HG03520 (cell line): Measurements from ENCODE around the gene LRRTM4.
"Not testable (repeated sequence)": the region's sequence is repeated elsewhere in the genome, so short reads cannot be mapped to it uniquely, and the experiment has no call there.

Experiments
- ATAC-seq: cut with Tn5 transposase; IDR thresholded peaks from one replicate; pipeline ENCODE4 v1.9.1; 2021; ENCODE audit warnings: mild to moderate bottlenecking, moderate library complexity; ENCODE audit not compliant: unreplicated experiment

The LRRTM4 gene

DNA sequence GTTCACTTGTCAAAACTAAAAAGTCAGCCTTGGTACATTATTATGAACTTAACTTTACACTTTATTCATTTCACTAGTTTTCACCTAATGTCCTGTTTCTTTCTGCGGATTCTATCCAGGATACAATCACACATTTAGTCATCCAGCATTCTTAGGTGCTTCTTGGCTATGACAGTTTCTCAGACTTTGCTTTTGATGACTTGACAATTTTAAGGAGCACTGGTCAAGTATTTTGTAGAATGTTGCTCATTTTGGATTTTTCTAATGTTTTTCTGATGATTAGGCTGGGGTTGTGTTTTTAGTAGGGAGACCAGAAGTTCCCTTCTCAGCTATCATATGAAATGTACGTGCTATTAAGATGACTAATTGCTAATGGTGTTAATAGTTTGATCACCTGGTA is 601.2 kb downstream of the LRRTM4 start:
- no peak for ATAC-seq

DNA sequence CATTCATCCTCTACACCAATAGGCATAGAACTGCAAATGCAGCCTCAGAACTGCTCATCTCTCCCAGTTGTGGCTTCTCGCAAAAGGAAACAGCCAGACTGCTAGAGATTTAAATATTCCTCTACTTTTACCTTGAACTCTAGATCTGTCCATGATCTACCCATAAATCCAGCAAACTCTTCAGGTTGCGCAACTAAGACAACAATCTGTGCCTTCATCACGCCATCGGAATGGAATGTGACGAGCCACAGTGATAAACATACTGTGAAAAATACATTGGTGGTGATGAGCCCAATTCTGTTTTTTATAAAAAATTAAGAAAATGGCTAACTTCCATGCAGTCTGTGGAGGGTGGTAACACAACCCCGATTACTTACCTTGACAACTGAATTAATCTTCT is 626.7 kb downstream of the LRRTM4 start:
- no peak for ATAC-seq

DNA sequence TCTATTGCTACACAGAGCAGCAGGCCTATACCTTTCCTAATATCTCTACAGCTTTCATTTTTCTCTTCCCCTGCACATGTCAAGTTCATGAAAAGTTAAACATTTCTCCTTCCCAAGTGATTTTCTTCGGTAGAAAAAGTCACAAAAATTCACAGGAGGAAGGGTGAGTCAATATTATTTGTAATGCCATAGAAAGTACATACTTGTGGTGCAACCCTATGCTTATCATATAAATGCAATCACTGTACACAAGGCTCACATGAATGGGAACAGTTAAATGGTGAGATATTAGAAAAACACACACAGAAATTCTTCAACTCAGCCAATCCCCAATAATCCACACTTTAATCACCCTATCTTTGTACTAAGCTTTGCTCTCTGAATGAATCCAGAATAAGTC is 651.6 kb downstream of the LRRTM4 start:
- no peak for ATAC-seq

DNA sequence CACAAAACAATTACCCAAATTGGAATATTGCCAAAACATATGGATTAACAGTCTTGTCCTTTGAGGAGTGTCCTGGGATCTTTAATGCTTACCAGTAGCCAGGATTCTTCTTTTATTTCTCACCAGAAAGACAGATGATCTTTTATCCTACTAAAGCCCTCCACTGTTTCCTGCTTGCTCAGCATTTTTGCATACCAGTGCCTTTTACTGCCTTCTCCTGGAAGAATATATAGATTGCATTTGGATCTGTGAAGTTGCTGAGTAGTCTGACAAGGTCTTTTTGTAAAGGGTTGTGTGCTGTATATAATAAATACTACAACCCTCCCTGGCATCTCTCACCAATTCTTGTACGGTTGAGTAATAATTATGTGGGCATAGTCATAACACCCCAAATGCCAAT is 652.2 kb downstream of the LRRTM4 start:
- no peak for ATAC-seq

DNA sequence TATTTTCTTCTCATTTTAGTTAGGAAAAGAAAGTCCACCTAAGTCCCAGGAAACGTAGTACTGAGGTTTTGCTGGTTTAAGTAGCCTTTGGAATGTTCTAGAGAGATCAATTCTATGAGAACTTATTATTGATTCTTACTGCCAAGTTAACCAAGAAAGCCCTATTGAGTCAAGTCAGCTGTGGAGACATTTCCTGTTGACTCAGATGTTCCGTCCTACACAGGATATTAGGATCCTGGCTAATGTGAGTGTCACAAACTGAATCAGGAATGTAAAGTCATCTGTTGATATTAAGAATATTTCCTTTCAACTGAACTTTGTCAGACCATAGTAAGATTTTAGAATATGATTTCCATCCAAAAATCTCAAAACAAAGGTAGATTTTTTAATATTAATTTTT is 654.3 kb downstream of the LRRTM4 start:
- ATAC-seq, result no peak

DNA sequence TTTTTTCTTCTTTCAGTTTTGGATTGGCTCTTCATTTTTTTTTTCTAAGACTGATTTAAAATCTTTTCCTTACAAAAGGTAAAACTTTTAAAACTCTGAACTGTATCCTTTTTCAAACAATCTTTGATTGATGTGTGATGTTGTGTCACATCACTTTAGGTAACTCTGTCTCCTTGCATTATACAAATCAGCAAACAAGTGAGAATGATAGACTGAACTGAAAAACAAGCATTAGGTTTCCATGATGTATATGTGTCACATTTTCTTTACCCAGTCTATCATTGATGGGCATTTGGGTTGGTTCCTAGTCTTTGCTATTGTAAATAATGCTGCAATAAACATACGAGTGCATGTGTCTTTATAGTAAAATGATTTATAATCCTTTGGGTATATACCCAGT is 655.7 kb downstream of the LRRTM4 start:
- no peak for ATAC-seq

DNA sequence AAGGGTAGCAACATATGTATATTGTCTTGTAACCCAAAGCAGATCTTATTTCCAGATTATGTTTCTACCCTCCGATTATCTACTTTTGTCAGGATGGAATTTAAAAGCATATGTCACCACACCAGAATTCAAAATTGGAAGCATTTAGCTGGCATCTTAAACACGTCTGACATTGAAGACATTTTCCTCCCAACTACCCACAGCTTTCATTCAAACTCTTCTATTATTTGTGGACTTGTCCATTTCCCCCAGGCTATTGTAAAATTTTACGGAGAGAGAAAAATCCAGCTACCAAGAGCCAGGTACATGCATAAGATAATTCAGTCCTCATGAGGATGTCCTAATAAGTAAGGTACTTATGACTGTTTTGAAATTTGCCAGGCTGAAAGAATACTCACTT is 659.3 kb downstream of the LRRTM4 start:
- no peak for ATAC-seq

DNA sequence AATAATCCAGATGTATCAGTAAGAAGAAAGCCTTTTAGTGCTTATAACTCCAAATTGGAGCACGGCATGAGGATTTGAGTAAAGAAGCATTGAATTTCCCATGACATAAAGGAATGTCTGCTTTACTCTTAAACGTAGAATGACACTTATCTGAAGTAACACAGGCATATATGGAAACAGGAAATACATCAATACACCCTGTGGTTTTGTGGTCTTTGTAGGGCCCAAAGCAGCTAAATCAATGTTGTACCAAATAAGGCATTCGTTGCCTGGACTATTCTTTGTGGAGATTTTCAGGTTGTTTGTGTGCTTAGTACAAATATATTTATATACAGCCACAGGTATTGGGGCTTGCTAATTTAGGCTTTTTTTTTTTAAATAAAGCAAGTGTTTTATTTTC is 660.5 kb downstream of the LRRTM4 start:
- no peak for ATAC-seq

DNA sequence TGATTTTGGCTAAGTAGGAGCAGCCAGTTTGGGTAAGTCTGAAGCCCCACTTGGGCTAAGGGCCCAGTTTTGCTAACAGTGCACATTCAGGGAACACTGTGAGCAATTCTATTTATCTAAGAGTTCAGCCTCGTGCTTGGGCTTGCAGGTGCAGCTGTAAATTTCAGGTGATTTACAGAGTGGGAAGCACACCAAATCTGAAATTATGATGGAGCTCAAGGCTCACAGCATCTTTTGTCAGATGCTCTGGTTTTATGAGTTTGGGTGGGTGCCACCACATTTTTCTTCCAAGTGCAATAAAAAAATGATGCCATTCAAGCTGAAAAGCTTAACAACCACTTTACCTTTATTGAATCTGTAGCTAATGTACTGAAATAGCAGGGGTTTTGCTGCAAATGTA is 671.2 kb downstream of the LRRTM4 start:
- ATAC-seq, result no peak

DNA sequence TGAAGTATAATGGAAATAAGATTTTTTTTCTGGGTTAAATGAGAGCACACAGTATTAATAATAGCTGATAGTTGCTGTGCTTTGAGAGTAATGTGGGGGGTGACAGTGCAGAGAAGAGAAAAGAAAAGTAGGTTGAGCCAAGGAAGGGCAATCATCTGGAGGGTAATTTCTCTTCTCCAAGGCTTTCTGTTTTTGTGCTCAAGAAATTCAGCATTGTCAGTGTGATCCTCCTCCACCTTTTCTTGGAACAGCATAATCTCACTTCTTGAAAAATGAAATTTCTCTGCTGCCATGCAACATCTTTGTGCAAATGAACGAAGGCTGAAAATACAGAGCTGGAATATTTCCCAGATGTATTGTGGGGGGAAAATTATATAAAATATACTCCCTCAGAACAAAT is 673.1 kb downstream of the LRRTM4 start:
- no peak for ATAC-seq

DNA sequence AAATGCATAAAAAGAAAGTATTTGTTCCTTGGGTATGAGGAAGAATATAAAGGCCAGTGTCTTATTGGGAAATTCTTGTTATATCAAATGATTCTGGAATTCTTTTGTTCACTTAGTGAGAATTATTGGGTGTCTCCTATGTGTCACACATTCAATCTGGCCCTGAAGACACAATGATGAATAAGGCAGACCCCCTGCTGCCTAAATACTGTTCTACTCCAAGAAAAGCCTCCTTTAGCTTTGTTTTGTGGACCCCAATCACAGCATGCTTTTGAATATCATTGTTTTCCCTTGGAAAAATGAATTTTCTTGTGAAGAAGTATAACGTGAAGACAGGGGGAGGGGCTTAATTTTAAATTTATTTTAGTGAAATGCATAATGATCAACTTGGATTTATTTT is 682.4 kb downstream of the LRRTM4 start:
- no peak for ATAC-seq

DNA sequence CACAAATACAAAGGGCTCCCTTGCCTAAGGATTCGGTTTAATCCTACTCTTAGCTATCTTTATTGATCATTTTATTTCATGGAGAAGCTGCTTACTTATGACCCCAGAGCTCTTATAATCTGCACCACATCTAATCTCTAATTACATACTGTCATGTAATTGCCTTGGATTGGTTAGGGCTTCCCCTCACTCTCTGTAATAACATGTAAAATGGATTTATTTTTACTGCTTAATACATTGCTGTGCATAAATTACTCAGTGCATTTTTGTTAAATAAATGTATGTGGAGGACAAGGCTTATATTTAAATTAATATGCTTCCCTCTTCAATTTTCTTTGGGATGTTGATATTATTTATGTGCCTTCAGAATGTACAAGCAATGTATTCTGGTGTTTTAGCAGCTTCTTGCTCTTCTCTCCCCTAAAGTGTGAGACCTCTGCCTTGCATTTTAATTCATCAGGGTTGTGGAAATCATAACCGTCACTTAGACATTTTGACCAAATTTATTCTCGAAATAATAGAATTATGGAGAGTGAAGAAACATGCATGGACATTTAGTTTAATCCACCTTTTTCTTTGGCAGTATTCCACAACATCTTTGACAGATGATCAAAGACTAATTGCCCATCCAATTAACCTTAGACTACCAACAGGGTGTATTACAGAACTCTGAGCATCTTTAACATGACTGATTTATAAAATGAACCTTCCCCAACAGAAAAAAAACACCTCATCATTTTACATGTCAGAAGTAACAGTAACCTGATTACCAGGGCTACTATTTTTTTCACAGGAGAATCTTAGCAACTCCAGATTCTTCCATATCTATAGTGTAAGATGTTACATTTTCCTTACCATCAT is 692.6 kb downstream of the LRRTM4 start:
- ATAC-seq, result no peak

DNA sequence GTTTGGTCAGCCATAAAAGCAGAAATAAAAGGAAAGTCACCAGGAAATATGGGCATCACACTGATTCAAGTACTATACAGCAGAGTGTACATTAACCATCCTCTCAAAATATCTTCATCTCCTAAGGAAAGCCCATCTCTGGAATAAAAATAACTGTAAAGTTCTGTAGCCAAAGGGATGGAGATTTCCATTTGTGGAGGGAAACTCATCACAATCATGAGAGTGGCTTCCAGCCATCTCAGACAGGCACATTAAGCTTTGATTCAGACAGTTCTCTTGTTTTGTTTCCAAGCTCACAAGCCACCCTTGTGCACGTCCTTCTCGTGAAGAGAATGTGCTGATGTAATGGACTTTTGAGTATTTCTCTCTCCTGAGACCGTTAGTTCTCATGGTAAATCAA is 695.5 kb downstream of the LRRTM4 start:
- ATAC-seq, result no peak

DNA sequence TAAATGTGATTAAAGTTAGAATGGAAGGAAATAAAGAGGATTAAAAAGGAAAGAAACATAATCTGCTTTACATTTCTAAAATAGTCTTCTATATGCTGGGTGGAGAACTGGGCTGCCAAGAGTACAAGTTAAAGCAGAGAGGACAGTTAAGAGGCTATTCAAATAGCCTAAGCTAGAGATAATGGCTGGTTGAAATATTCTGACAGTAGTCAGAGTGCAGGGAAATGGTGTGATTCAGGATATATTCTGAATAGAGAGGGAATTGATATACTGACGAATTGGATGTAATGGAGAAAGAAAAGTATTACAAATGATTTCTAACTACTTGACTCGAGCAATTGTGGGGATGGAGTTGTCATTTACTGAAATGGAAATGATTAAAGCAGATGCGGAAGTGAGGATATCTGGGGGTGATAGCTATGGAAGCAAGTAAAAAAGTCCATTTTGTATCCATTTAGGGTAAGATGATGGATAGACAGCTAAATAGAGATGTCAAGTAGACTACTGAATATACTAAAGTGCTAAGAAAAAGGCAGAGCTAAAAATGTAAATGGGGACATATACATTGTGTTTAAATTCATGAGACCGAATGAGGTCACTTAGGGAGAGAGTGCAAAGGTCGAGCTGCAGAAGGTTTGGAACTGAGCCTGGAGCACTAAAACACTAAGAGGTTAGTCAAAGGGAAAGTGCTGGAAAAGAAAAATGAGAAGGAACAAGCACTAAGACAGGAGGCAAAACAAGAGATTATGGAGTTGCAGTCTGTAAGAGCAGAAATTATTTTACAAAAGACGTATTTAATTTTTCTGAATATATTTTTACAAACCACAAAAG is 696.8 kb downstream of the LRRTM4 start:
- no peak for ATAC-seq

DNA sequence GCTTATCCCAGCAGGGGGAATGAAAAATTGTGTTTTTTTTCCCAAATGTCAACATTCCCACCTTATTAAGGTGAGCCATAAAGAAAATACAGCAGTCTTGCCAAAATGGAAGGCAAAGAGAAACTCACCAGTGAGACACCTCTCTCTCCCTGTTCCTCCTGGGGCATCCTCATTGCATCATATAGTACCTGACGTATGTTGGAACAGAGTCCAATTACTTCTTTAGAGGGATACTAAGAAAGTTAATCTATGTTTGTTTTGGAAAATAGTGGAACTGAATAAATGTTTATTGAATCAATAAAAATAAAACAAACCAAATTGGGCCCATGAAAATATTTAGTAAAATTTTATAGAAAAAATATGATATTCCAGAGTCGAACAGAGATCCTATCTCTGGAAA is 700.4 kb downstream of the LRRTM4 start:
- ATAC-seq, result no peak

DNA sequence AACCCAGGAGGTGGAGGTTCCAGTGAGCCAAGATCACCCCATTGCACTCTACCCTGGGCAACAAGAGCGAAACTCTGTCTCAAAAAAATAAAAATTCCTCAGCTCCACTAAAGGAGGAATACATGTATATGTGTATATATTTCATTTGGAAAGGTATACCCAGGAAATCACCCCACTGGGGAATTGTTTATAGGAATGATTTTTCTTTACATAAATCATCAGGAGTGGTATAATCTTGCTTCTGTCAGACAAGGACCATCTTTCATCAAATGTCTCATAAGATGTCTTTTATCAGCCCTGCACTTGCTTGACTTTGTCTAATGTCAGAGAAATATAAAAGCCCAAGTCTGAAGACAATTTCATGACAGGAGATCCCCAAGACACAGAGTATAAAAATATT is 709.1 kb downstream of the LRRTM4 start:
- no peak for ATAC-seq

DNA sequence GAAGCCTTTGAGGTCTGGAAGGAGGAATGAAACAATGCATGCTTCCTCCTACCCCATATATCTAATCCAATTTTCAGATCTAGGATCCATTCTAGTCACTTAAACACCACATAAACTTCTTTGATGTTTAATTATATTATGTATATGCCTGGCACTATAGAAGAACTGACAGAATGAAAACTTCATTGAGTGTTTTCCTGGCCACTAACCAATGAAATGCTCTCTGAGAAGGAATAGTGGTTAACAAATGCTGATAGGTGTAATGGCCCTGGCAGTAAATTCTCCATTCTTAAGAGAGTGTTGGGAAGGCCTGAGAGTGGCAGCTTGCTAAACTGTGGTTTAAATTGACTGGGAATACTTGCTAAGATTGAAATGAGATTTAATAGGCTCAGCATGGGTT is 710.0 kb downstream of the LRRTM4 start:
- no peak for ATAC-seq

DNA sequence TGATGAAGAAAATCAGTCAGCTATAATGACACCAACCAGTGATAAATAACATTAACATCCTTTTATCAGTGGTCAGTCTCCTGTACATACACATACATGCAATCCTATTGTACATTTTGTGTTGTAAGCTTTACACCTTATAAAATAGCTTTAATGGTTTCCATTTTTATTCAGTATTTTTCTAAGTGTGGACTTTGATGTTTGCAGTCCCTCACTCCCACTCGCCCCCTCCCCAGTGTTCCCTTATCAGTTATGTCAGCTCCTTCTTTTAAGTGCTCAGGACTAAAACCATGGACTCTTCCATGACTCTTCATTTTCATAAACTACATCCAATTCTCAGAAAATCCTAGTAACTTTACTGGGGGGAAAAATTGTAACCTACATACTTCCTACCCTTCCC is 713.0 kb downstream of the LRRTM4 start:
- no peak for ATAC-seq

DNA sequence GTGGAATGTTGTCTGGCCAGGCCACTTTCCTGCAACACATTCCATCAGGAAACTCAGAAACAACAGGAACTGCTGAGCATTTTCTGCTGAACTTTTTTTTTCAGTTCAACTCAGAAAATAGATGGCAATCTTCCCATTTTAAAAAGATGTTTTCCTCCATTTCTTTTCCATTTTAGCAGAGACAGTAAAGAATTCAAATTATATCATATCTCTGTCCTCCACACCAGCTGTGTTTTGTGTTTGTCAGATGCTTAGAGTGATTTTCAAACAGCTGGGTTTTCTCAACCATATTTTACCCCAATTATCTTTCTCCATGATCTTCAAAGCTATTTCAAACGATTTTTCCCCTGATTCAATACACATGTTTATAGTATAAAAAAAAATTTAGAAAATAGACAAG is 713.4 kb downstream of the LRRTM4 start:
- no peak for ATAC-seq

DNA sequence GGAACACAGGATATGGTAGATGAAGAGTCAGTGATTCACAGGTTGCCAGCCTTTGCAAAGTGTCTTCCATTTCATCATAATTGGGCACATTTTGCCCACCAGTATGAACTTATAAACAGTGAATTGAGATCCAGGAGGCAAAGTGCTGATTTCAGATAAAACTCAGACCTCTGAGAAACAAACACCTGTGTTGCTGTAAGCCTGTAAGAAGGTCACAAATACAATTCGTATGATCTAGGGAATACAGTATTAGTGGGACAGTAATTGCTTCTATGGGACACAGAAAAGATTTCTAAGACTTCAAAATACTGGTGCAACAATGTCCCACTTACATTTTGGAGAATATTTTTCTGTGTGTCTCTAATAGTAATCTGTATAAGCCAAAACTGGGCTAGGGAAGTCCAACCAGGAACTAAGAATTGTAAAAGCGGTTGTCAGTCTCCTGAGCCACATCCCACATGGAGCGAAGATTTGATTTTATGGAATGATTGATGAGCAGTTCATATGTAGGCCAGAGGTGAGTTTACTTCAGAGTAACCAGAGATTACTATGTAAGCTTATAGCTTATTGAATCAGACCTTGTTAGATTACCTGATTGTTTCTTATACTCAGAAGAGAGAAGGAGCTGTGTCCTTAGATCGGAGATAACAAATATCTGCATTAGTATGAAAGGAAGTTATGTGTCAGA is 728.4 kb downstream of the LRRTM4 start:
- ATAC-seq, result no peak

DNA sequence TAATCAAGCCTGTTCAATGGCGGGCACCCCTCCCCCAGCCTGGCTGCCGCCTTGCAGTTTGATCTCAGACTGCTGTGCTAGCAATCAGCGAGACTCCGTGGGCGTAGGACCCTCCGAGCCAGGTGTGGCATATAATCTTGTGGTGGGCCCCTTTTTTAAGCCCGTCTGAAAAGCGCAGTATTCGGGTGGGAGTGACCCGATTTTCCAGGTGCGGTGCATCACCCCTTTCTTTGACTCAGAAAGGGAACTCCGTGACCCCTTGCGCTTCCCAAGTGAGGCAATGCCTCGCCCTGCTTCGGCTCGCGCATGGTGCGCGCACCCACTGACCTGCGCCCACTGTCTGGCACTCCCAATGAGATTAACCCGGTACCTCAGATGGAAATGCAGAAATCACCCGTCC is 740.9 kb downstream of the LRRTM4 start:
- not testable (repeated sequence) for ATAC-seq

DNA sequence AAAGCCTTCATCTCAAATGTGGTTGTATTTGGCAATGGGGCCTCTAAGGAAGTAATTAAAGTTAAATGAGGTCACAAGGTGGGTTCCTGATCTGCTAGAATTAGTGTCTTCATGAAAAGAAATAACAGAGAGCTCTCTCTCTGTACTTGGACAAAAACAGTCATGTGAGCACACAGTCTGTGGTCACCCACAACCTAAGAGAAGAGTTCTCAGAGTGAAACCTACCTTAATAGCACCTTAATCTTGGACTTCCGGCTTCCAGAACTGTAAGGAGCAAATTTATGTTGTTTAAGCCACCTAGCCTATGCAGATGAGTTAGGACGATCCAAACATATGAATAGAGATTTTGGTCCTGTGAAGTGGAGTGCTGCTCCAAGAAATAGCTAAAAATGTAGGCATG is 758.9 kb downstream of the LRRTM4 start:
- ATAC-seq, result no peak
